Erythroblast (primary cell): Measurements from ENCODE around the gene FOXJ3.

Experiments used
- GATA1 ChIP-seq: IDR thresholded peaks from 2 replicates; pipeline ENCODE4 v1.6.1; 2011; ENCODE audit warnings: low read depth, mild to moderate bottlenecking, control low read depth, low read length, moderate library complexity
- POLR2A ChIP-seq: IDR thresholded peaks from 2 replicates; pipeline ENCODE4 v1.6.1; 2011; ENCODE audit warnings: mild to moderate bottlenecking, low read length

DNA sequence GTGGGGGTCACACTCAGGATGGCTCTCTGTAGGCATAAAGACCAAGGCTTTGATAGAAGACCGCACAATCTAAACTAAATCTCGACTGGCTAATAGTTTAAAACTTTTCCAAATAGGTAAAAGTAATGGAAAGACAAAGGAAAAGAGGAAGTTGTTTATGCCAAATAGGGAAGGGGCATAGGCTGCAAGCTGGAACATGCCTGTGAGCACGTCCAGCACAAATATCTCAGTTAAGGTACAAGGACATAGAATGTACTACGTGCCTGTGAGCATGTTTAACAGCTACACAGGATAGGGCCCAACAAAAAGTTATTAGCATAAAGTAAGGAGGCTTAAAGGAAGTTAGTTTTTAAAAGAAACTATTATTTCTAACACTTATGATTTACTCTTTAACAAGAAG lies 142.9 kb downstream of the FOXJ3 start:
- TF ChIP-seq POLR2A (no peak), GATA1 (no peak)
